ENCODE measurements around the gene VTN. TPM values are rescaled to one million over a fixed set of nuclear protein-coding genes. Genes with fewer than 3 reads are reported as not detected.

VTN gene, protein sequence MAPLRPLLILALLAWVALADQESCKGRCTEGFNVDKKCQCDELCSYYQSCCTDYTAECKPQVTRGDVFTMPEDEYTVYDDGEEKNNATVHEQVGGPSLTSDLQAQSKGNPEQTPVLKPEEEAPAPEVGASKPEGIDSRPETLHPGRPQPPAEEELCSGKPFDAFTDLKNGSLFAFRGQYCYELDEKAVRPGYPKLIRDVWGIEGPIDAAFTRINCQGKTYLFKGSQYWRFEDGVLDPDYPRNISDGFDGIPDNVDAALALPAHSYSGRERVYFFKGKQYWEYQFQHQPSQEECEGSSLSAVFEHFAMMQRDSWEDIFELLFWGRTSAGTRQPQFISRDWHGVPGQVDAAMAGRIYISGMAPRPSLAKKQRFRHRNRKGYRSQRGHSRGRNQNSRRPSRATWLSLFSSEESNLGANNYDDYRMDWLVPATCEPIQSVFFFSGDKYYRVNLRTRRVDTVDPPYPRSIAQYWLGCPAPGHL
- total RNA-seq, result 0.19 and 7.0 TPM in 2 replicates

DNA sequence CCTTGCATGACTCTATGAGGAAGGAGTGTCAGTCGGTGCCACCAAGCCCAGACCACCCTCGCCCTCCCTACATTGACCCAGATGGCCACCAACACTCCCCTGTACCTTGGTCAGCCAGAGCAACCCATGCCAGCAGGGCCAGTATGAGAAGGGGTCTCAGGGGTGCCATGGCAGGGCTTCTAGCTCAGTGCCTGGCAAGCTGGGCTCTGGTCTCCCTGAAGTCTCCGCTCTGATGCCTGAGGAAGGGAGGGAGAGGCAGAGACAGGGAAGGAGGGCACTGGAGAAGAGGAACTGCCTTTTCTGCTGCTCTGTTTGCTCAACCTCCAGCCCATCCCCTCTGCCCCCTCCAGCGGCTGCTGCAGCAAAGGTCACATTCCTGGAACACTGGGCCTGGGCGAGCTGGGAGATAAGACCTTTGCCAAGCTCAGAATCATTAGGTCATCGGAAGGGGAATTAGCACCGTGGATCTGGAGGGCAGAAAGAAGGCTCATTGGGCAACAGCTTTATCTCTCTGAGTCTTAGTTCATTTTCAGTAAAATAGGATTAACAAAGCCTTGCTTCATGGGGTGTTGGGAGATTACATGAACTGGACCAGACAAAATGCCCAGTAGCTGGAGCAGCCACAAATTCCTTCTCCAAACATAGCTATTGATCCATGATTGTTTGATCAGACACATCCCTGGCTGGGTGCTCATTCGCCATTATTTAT is at the start of gene VTN:
Gene VTN, minus strand, starts transcription at position 273 of the 709 bp plus-strand sequence. Its CDS starts 104 bp downstream, at position 169.

DNA sequence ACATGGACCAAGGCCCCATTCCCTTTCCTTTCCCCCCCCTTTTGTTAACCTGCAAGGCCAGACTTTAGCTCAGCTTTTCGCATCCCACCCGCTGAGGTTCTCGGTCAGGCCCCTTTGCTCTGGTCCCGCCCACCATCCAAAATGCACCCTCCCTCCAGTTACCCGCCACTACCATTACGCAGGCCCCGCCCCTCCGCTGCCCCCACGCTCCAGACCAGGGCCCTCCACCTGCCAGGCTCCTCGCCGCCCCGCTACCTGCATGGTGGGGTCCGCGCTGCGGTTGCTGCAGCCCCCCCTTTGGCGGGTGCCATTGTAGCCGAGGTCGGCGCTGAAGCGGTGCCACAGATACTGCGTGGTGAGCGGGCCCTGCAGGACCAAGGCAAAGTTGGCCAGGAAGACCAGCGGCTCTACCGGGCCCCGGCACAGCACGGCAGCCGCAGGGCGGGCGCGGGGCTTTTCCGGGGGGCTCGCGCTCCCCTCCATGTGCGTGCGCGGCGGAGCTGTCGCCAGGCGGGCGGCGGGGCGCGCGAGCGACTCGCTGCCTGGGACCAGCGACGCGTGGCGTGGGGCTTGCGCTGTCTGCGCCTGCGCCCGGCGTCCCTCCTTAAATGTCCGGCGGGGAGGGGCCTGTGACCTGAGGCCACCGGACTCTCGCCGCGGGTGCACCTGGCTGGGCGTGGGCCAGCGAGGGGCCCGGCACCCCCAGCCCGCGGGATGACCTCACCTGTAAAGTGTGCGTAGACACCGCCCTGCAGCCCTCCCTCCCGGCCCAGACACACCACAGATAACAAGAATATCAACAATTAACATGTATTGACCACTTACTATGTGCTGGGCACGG is 35.7 kb upstream of the VTN start, which contains the start of gene SLC46A1:
Gene SLC46A1, minus strand, starts transcription at position 581 of the 841 bp plus-strand sequence. Its CDS starts 98 bp downstream, at position 483.

DNA sequence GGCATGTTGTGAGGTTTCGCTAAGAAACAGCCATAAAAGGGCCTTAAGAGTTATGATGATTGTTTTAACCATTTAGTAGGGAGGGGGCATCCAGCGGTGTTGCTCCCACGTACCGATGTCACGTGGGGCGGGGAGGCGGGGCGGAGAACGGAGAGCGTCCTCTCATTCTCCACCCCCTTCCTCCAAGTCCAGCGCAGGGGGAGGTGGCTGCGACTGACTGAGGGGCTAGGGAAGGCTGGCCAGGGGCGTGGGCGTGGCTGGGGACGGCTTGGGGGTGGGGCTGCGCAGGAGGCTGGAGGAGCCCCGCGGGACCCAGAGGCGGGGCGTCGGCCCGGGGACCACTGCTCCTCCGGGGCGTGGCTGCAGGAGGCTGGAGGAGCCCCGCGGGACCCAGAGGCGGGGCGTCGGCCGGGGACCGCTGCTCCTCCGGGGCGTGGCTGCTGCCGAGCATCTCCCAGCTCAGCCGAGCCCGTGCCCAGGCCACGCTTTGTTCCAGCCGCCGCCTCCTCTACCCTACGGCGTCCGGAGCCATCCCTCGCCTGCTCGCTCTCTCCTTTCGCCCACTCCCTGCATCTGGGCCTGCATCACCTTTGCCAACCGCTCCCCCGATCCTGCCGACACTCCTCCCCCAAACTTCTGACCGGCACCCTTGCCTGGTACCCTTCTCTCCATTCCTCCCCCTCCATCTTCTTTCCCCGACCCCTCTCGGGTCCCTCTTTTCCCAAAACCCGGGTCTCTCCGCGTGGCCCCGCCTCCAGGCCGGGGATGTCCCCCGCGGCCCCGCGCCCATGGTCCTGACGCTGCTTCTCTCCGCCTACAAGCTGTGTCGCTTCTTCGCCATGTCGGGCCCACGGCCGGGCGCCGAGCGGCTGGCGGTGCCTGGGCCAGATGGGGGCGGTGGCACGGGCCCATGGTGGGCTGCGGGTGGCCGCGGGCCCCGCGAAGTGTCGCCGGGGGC is 1.4 kb upstream of the VTN start, which contains the start of gene SARM1:
Gene SARM1, plus strand, starts transcription at position 450 of the 958 bp plus-strand sequence. Its CDS starts 339 bp downstream, at position 789.

DNA sequence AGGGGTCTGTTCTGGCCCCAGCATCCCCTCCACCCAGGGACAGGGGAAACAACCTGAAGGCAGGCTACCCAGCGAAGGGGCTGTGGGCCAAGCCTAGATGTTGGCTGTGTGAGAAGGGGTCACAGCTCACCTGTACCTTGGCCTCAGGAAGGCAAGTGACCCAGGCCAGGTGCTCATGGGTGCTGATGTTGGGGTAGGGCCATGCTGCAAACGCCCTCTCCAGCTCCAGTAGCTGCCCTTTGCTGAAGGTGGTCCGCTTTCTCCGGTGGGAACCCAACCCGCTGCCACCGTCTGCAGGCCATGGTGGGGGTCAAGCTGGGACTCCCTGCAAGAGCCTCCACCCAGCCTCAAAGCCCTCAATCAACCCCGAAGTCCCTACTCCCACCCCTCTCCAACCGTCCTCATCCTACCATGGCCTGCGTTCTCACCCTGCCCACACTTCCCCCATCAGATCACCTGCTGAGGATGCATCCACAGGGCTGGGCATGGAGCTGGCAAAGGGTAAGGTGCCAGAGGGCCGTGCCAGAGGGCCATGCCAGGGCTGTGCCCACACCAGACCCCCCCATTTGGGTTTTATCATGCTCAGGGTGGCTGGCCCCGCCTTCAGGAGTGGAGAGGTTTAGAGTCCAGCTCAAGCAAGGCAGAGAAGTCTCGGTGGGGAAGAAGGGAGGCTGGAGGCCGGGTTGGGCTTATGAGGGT is 5.3 kb downstream of the VTN start, which contains the start of gene SEBOX:
Gene SEBOX, minus strand, starts transcription at position 535 of the 699 bp plus-strand sequence. Its CDS starts 48 bp downstream, at position 487.

DNA sequence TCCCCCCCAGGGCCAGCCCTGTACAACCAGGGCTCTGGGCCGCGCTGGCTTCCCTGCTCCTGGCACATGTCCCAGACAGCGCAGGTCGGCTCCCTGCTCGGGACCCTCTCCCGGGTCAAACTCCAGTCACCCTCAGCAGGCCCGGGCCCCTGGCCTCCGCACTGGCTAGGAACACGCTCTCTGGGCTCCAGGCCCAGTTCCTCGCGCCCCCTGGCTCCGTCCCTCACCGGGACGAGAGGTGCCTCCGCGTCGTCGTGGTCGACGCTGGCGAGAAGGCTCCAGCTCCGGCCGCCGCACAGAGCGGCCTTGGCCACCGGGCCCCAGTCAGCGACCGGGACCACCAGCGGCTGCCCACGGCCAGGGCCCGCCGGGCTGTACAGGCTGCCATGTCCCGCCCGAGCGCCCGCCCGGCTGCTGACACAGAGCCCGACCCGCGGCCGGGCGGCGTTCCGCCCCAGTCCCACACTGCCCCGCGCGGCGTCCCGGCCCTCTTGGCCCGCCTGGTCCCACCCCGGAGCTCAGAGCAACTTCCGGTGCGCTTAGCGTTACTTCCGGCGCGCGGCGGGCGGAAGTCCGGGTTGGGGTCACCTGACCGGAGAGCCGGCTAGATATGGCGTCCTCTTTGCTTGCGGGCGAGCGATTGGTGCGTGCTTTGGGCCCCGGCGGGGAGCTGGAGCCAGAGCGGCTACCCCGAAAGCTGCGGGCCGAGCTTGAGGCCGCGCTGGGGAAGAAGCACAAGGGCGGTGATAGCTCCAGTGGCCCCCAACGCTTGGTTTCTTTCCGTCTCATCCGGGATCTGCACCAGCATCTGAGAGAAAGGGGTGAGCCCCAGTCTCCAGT is 12.8 kb downstream of the VTN start, which contains the start of gene POLDIP2:
Gene POLDIP2, minus strand, starts transcription at position 467 of the 840 bp plus-strand sequence. Its CDS starts 79 bp downstream, at position 388.

DNA sequence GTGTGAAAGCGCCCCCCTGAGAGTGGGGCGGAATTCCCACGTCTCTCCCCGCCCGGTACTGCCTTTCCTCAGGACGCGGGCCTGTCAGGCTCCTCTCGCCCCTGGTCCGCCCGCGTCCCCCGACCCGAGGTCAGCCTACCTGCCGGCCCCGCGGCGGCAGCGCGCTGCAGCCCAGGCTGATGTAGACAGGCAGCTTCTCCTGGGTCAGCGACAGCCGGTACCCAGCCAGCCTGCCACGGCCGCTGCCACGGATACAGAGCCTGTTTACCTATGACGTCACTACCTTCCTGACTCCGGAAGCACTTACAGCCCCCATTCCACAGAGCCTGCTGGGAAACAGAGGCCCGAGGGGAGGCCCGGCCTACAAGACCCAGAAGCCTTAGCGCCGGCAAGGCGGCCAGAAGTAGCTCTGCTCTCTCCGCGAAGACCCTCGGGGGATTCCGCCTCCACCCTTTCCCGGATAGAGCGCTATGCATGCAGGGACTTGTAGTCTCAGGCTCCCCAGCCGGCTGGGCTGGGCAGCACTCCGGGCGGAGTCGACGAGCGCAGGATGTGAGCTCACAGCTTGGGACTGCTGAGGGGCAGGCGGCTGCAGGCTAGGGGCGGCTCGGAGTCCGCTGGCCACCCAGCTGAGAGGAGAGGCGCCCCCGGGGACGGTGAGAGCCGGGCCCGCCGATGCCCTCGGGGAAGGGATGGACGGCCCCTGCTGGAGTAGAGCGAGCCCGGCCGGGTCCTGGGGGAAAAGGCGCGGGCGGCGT is 34.7 kb downstream of the VTN start, which contains the start of the genes IFT20 and TNFAIP1:
Gene IFT20, minus strand, starts transcription at position 272 of the 758 bp plus-strand sequence. CDS start 3,487 bp downstream, outside the sequence.
Gene TNFAIP1, plus strand, starts transcription at position 561 of the 758 bp plus-strand sequence. CDS start 3,761 bp downstream, outside the sequence.

DNA sequence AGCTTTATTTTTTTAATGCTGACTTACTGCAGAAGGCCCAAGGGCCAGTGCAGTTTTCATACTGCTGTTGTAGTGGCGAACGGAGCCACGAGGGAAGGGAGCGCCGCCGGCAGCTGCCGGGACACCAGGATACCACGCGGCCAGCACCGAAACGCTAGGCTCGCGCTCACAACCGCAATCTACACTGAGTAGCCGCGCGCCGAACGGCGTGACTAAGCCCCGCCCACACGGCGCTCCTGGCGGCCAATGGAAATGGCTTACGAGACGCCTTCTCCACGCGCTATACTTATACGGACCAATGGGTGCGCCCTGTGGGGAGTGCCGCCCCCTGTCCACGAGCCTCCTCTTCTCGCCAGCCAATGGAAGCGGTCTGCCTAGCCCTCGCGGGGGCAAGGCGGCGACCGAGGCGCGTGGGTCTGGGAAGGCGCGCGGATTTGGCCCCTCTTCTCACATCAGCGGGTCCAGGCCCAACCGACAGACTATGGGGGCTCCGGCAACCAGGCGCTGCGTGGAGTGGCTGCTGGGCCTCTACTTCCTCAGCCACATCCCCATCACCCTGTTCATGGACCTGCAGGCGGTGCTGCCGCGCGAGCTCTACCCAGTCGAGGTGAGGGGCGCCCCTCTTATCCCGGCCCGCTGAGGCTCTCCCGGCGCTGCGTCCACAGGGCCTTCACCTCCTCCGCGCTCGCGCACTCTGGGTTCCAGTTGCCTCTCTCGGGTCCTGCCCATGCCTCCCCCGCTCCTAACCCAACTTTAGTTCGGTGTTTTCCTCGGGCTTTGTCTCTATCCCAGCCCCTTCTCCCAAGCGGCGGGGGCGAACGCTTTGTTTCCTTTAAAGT is 51.1 kb downstream of the VTN start, which contains the start of gene TMEM97:
Gene TMEM97, plus strand, starts transcription at position 442 of the 839 bp plus-strand sequence. Its CDS starts 40 bp downstream, at position 482.

Other genes with a start within 250 kb of the VTN start
- 9.0 and 14.6 TPM in 2 replicates for gene TMEM97, start 51.1 kb downstream of the VTN start, total RNA-seq
- 76.1 and 78.4 TPM in 2 replicates for gene IFT20, start 34.8 kb downstream of the VTN start, total RNA-seq
- 26.5 and 29.5 TPM in 2 replicates for gene TNFAIP1, start 34.5 kb downstream of the VTN start, total RNA-seq
- gene POLDIP2, start 12.8 kb downstream of the VTN start, total RNA-seq, result 65.4 and 101 TPM in 2 replicates
- not detected in 2 replicates for gene SEBOX, start 5.1 kb downstream of the VTN start, total RNA-seq
- 5.9 and 7.5 TPM in 2 replicates for gene SARM1, start 1.4 kb upstream of the VTN start, total RNA-seq
- gene SLC46A1, start 35.9 kb upstream of the VTN start, total RNA-seq, result 5.8 and 11.6 TPM in 2 replicates
- gene SLC13A2, start 103.3 kb upstream of the VTN start, total RNA-seq, result not detected in 2 replicates
- gene FOXN1, start 136.0 kb upstream of the VTN start, total RNA-seq, result not detected in 2 replicates
- gene UNC119, start 182.3 kb upstream of the VTN start, total RNA-seq, result 20.3 and 36.6 TPM in 2 replicates
- 55.8 and 71.6 TPM in 2 replicates for gene PIGS, start 201.2 kb upstream of the VTN start, total RNA-seq
- gene ALDOC, start 206.6 kb upstream of the VTN start, total RNA-seq, result 46.6 and 129 TPM in 2 replicates
- gene SPAG5, start 228.7 kb upstream of the VTN start, total RNA-seq, result 6.5 and 67.5 TPM in 2 replicates
- 3.3 and 5.6 TPM in 2 replicates for gene RSKR, start 243.9 kb upstream of the VTN start, total RNA-seq